BE2C (cell line): ENCODE results near the gene CDK6.

Source experiments
- DNase-seq: peaks from one replicate; pipeline ENCODE4 v3.0.0-alpha.2; 2020
- H3K27me3 ChIP-seq: fragments of 250-450 bp; sonication (Bioruptor Pico); 2 replicates; pipeline ENCODE4 v1.5.1; 2020; ENCODE audit warnings: mild to moderate bottlenecking
- H3K36me3 ChIP-seq: fragments of 250-450 bp; sonication (Bioruptor Pico); 2 replicates; pipeline ENCODE4 v1.5.1; 2020; ENCODE audit warnings: mild to moderate bottlenecking
- H3K4me1 ChIP-seq: fragments of 250-450 bp; sonication (Bioruptor Pico); 2 replicates; pipeline ENCODE4 v1.5.1; 2020
- H3K4me3 ChIP-seq: 2 replicates; pipeline ENCODE4 v1.5.1; 2011; ENCODE audit warnings: low read depth, low read length
- H3K9me3 ChIP-seq: fragments of 250-450 bp; sonication (Bioruptor Pico); 2 replicates; pipeline ENCODE4 v1.5.1; 2020
- TF ChIP-seq, protein P1 (sequence below): IDR thresholded peaks from 2 replicates; pipeline ENCODE4 v1.5.1; 2012; ENCODE audit warnings: mild to moderate bottlenecking, low read depth, low read length

The CDK6 gene

DNA sequence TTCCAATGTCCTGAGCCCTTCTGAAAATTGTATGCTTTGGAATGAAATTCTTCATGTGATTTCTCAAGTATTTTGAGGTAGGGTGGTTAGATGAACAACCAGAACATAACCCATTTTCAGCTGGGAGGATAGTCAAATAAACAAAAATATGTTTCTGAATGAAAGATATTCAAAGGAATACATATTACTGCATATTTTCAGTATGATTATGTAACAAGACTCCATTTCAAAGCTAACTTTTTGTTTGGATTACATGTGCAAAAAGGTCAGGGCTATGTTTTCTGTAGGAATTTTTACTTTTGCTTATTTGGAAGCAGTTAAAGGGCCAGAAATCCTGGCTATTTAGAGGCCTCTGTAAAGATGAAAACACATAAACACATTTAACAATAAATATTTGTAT is 27.7 kb downstream of the CDK6 start:
- H3K4me3 ChIP-seq, result no peak overlapping the region
- H3K27me3 ChIP-seq, result no peaks in the 10 kb centered on the region
- H3K4me1 ChIP-seq, result peaks cover 18% of the 10 kb centered on the region

DNA sequence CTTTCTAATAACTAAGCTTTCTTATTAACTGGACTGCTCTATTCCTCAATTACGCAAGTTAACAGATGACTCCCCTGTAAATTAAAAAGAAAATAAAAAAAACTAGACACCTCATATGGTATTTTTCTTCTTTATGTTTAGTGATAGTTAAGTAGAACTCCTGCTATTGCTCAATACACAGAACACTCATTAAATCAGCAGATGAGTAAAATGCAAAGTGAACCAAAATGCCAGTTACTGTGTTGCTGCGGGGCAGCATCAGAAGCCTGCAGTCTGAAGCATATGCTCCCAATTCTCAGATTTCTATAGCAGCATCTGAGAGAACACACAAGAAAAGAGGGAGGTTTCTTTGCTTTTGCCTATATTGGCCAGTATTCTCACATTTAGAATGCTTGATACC is 28.4 kb downstream of the CDK6 start:
- no peak overlapping the region for H3K4me3 ChIP-seq
- peaks cover 6% of the 10 kb centered on the region for H3K36me3 ChIP-seq
- no peak for DNase-seq
- peaks cover 18% of the 10 kb centered on the region for H3K4me1 ChIP-seq
- no peaks in the 10 kb centered on the region for H3K9me3 ChIP-seq
- TF ChIP-seq, protein P1, sequence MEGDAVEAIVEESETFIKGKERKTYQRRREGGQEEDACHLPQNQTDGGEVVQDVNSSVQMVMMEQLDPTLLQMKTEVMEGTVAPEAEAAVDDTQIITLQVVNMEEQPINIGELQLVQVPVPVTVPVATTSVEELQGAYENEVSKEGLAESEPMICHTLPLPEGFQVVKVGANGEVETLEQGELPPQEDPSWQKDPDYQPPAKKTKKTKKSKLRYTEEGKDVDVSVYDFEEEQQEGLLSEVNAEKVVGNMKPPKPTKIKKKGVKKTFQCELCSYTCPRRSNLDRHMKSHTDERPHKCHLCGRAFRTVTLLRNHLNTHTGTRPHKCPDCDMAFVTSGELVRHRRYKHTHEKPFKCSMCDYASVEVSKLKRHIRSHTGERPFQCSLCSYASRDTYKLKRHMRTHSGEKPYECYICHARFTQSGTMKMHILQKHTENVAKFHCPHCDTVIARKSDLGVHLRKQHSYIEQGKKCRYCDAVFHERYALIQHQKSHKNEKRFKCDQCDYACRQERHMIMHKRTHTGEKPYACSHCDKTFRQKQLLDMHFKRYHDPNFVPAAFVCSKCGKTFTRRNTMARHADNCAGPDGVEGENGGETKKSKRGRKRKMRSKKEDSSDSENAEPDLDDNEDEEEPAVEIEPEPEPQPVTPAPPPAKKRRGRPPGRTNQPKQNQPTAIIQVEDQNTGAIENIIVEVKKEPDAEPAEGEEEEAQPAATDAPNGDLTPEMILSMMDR, result no peak
- H3K27me3 ChIP-seq, result no peaks in the 10 kb centered on the region

More for the DNA sequence above, 27.7 kb downstream of the CDK6 start:
- TF ChIP-seq, protein P1, result no peak
- Histone ChIP-seq H3K36me3 (peaks cover 6% of the 10 kb centered on the region), H3K9me3 (no peaks in the 10 kb centered on the region)
- no peak for DNase-seq

DNA sequence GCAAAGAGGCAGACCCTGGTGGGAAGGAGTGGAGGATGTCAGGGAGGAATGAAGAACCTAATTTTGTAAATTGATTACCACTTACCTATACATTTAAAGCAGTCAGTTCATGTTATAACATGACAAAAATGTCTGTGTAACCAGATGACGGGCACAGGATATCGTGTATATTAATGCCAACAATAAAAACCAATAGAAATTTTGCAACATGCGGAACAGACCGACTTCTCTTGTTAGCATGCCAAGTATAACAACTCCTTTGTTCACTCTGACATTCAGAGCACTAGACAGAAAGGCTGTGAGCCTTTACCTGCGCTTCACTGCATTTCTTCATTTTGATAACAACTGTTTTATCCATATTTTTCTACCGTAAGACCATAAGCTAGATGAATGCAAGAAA is 29.9 kb downstream of the CDK6 start:
- no peak overlapping the region for H3K4me3 ChIP-seq
- no peaks in the 10 kb centered on the region for H3K27me3 ChIP-seq
- TF ChIP-seq, protein P1, result no peak
- no peak for DNase-seq
- H3K4me1 ChIP-seq, result peaks cover 18% of the 10 kb centered on the region
- no peaks in the 10 kb centered on the region for H3K9me3 ChIP-seq
- H3K36me3 ChIP-seq, result peaks cover 2% of the 10 kb centered on the region

DNA sequence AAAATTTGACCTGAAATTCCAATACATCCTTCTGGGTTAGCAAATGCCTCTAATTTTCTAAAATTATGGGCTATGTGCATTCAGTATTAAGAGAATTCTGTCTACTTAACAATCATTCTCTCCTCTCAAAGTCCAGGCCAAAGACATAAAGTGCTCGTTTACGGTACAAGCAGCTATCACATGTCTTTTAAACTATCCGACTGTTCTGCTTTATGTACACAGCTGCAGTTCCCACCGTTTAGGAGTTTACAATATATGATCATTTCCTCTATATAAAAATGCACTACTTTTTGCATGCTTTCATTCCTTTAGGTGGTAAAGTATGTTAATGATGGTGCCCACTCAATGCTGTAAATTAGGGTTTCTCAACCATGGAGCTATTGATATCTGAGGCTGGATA is 34.0 kb downstream of the CDK6 start:
- H3K4me3 ChIP-seq, result no peak overlapping the region
- no peak for DNase-seq
- peaks cover 22% of the 10 kb centered on the region for H3K4me1 ChIP-seq
- H3K36me3 ChIP-seq, result peaks cover 1% of the 10 kb centered on the region
- H3K27me3 ChIP-seq, result no peaks in the 10 kb centered on the region
- TF ChIP-seq, protein P1, result no peak
- H3K9me3 ChIP-seq, result no peaks in the 10 kb centered on the region

DNA sequence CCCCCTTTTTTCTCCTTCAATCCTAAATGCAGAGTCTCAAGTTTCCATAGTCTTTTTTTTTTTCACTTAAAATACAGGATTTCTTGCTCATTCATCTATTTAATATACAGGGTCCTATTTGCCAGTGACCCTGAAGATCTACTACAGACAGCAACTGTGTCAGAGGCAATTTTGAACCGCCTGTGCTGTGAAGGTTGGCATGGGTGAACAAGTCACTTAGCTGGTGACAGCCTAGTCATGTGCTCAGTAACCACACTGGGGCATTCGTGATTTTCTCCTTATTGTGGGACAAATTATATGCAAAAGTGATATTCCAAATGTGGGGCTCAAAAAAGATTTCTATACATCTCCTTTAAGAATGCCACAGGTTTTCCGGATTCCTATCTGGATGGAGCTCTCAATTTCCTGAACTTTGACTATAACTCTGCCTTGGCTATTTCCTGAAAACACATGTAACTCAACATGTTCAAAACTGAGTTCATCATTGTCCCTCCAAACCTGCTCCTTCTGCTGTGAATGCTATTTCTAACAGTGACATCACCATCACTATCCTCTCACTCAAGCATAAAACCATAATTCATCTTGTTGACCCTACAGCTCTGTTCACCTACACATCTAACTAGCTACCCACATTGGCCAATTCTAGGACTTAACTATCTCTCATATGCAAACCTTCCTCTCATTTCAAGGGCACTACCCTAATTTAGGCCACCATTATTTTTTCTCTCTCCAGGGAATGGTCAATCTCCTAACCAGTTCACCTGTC is 36.7 kb downstream of the CDK6 start:
- no peak overlapping the region for H3K4me3 ChIP-seq
- TF ChIP-seq, protein P1, result no peak
- peaks cover 6% of the 10 kb centered on the region for H3K36me3 ChIP-seq
- H3K4me1 ChIP-seq, result peaks cover 40% of the 10 kb centered on the region
- no peaks in the 10 kb centered on the region for H3K9me3 ChIP-seq
- no peak for DNase-seq
- H3K27me3 ChIP-seq, result no peaks in the 10 kb centered on the region

DNA sequence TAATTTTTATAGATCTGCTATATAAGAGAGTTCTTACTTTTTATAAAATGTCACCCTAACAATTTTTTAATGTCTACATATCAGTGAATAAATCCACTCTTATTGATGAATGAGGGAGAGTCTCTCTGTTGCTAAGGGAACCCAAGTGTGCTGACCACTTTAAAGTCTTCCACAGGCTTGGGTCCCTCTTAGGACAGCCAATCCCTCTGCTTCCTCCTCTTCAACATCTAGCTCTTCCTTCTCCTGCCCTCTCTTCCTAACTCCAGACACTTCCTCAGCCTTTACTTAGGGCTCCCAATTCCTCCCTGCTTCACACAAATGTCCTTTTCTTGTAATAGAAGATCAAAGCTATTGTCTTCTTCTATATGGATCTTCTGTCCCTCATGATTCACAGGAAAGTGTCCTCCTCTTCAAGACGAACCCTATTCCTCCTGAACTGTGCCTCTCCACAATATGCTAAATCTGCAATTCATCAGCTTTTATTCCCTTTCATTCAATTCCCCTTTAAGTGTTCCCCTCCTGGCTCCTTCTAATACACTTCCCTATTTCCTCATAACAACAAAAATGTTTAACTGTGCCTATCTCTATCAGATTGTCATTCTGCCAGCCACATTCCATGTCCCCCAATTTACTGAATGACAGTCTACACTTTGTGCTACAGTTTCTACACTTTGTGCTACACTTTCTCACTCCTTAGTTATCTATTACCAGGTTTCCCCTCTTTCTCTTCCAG is 37.7 kb downstream of the CDK6 start:
- peaks cover 45% of the 10 kb centered on the region for H3K4me1 ChIP-seq
- no peak overlapping the region for H3K4me3 ChIP-seq
- H3K9me3 ChIP-seq, result no peaks in the 10 kb centered on the region
- TF ChIP-seq, protein P1, result no peak
- DNase-seq, result no peak
- no peaks in the 10 kb centered on the region for H3K27me3 ChIP-seq
- peaks cover 6% of the 10 kb centered on the region for H3K36me3 ChIP-seq
